MCF 10A (cell line): ENCODE results near the gene CUBN. TPM values are rescaled to one million over a fixed set of nuclear protein-coding genes. Genes with fewer than 3 reads are reported as not detected.

Experiments used
- BruUV-seq: library from RNA; stranded (reverse); fragments of 400-500 nt; replicated peaks from 2 replicates; lab custom pipeline; 2021; lab: Mats Ljungman, UMichigan
- CTCF ChIA-PET: fragments of 300-600 bp; sonication (Branson Sonifier 250); formaldehyde crosslinking; extraction: SDS; loops from one replicate; lab custom pipeline; 2021; ENCODE audit warnings: antibody characterized with exemption, inconsistent platforms; lab: Yijun Ruan, JAX
- POLR2A ChIA-PET: fragments of 300-600, 350-650 bp; sonication (Branson Sonifier 250); formaldehyde crosslinking; extraction: SDS; loops from one replicate; lab custom pipeline; 2020; ENCODE audit warnings: antibody characterized with exemption, inconsistent platforms; lab: Yijun Ruan, JAX
- DNase-seq: peaks from one replicate; pipeline ENCODE4 v3.0.0-alpha.2; 2018; ENCODE audit not compliant: unreplicated experiment
- H3K27ac Mint-ChIP-seq: one replicate; pipeline ENCODE4 v1.8.0; 2022; ENCODE audit warnings: mild to moderate bottlenecking, low read depth, mixed read lengths; ENCODE audit not compliant: unreplicated experiment
- H3K27me3 Mint-ChIP-seq: one replicate; pipeline ENCODE4 v1.8.0; 2022; ENCODE audit warnings: mixed read lengths; ENCODE audit not compliant: insufficient read depth, unreplicated experiment
- H3K36me3 Mint-ChIP-seq: one replicate; pipeline ENCODE4 v1.8.0; 2022; ENCODE audit warnings: mild to moderate bottlenecking, moderate library complexity, mixed read lengths; ENCODE audit not compliant: insufficient read depth, unreplicated experiment
- H3K4me1 Mint-ChIP-seq: one replicate; pipeline ENCODE4 v1.8.0; 2022; ENCODE audit warnings: mixed read lengths; ENCODE audit not compliant: insufficient read depth, unreplicated experiment
- H3K4me3 Mint-ChIP-seq: one replicate; pipeline ENCODE4 v1.8.0; 2022; ENCODE audit warnings: mild to moderate bottlenecking, moderate library complexity, mixed read lengths; ENCODE audit not compliant: unreplicated experiment
- H3K9me3 Mint-ChIP-seq: one replicate; pipeline ENCODE4 v1.8.0; 2022; ENCODE audit warnings: mixed read lengths; ENCODE audit not compliant: unreplicated experiment
- CTCF ChIP-seq: fragments of 200-600 bp; IDR thresholded peaks from one replicate; pipeline ENCODE4 v1.8.0; 2022; ENCODE audit warnings: antibody characterized with exemption, mild to moderate bottlenecking; ENCODE audit not compliant: unreplicated experiment
- intact Hi-C: fragments of 100-400 bp; cut with micrococcal nuclease; formaldehyde crosslinking; loops from 2 replicates; pipeline ENCODE4 v1.14.1; 2022
- total RNA-seq: library from RNA; stranded (reverse); gene quantifications from 2 replicates; pipeline ENCODE4 v1.2.3, GENCODE V29; 2022

Gene CUBN
- total RNA-seq, 1 experiment from 2014 or later, result 1.3 TPM

DNA sequence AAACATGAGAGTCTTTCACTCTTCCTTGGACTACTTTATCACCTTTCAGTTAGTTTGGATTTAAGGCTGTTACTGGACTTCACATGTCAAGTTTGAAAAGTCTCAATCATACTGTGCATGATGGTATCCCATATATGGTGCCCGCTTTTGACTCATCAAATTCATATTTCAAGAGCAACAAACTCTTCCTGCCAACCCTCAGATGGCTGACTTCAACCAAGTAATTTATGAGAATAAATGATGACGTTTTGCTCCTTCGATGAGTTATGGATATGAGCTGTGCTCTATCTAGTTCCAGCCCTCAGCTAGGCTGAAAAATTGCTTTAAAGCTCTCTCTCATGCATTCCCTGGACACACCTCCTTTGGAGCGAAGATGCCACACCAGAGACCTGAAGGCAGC is 202.1 kb downstream of the CUBN start:
- BruUV-seq, result no TSS peak
- CTCF ChIA-PET, result no interaction called here

DNA sequence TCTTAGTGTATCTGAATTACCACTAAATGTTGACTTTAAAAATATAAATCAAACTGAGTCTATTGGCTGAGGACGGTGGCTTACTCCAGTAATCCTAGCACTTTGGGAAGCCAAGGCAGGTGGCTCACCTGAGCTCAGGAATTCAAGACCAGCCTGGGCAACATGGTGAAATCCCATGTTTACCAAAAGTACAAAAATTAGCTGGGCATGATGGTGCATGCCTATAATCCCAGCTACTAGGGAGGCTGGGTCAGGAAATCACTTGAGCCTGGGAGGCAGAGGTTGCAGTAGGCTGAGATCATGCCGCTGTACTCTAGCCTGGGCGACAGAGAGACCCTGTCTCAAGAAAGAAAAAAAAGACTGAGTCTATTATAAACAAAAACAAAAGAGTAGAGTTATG is 205.9 kb downstream of the CUBN start:
- Mint-ChIP-seq H3K9me3 (peaks cover 9% of the 10 kb centered on the region), H3K27me3 (no peaks in the 10 kb centered on the region), H3K4me1 (no peaks in the 10 kb centered on the region), H3K27ac (no peak overlapping the region), H3K36me3 (no peaks in the 10 kb centered on the region), H3K4me3 (no peak overlapping the region)
- CTCF ChIA-PET, result interaction anchor here (0.6 to 1.2 kb wide), 3 partner anchors 12 to 178 kb away, joined by 3 to 4 read pairs (median 4); no protein-coding TSS in a partner anchor
- no TSS peak for BruUV-seq
- TF ChIP-seq CTCF, result no peak
- POLR2A ChIA-PET, result interaction anchor here (1.1 kb wide), 1 partner anchor 37 kb away, joined by 3 read pairs; no protein-coding TSS in a partner anchor
- intact Hi-C loops, result no loop called here
- DNase-seq, result no peak

More for the DNA sequence above, 202.1 kb downstream of the CUBN start:
- Mint-ChIP-seq H3K27me3 (no peaks in the 10 kb centered on the region), H3K4me3 (no peak overlapping the region), H3K36me3 (no peaks in the 10 kb centered on the region), H3K9me3 (peaks cover 9% of the 10 kb centered on the region), H3K4me1 (no peaks in the 10 kb centered on the region), H3K27ac (no peak overlapping the region)
- TF ChIP-seq CTCF, result no peak
- no peak for DNase-seq
- POLR2A ChIA-PET, result no interaction called here
- intact Hi-C loops, result no loop called here

DNA sequence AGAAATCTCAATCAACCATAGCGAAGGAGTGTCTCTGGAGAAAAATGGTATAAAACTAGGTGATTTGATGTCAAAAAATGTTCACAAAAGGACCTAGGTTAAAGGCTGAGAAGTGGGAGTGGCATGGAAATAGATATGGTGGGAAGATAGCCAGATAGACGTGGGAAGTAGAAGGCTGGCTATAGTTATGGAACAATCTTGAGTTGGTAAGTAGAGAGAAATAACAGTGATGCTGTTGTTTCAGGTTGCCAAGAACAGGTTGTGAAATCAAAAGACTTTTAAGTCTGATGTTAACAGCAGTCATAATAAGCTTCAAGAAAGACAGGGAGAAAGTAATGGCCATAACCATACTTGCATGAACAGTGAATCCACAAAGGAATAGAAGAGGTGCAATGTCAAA is 206.3 kb downstream of the CUBN start:
- Mint-ChIP-seq H3K27me3 (no peaks in the 10 kb centered on the region), H3K9me3 (peaks cover 9% of the 10 kb centered on the region), H3K4me3 (no peak overlapping the region), H3K36me3 (no peaks in the 10 kb centered on the region), H3K4me1 (no peaks in the 10 kb centered on the region), H3K27ac (no peak overlapping the region)
- intact Hi-C loops, result no loop called here
- CTCF ChIA-PET, result interaction anchor here (0.7 to 1.2 kb wide), 2 partner anchors 13 to 107 kb away, joined by 3 to 4 read pairs; no protein-coding TSS in a partner anchor
- POLR2A ChIA-PET, result interaction anchor here (1.1 kb wide), 1 partner anchor 37 kb away, joined by 3 read pairs; no protein-coding TSS in a partner anchor
- no peak for DNase-seq
- no peak for TF ChIP-seq CTCF
- no TSS peak for BruUV-seq

DNA sequence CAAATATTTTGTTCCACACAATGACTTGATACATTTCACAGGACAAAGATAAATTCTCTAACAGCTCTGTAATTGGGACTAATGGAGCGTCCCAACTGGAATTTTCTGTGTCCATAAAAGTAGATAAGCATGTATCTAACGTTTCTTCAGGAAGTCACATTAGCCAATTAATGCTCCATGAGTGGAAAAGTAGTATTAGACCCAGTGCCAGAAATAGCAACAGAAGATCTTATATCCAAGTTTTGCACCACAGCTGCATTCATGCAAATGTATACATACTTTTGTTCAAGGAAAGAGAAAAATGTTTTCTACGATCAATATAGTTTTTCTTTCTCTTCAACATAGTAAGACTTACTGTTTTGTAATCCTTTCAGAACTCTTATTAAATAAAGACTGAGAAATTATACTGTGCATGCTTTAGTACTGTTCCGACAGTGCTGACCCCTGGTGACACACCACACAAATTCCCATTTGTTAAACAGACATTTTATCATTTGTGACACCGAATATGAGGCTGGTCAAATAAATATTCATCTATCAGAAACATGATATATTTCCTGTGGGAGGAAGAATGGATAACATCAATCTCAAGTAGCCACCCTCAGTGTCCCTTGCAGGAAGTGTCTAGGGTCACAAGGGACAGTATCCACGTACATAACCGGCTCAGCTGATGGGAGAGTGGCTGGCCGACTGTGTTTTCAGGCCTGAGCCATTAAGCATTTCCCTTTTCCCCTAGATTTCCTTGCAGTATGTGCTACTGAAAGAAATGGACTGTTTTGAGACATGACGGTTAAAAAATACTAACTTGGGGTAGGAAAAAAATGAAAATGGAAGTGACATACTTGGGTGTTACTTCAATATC is 210.3 kb downstream of the CUBN start:
- no peak overlapping the region for H3K27ac Mint-ChIP-seq
- ChIA-PET POLR2A (interaction anchor here (0.7 kb wide), 1 partner anchor 293 kb away, joined by 3 read pairs; no protein-coding TSS in a partner anchor), CTCF (no interaction called here)
- no peaks in the 10 kb centered on the region for H3K36me3 Mint-ChIP-seq
- intact Hi-C loops, result no loop called here
- BruUV-seq, result no TSS peak
- TF ChIP-seq CTCF, result no peak
- H3K4me3 Mint-ChIP-seq, result no peak overlapping the region
- no peak for DNase-seq
- H3K9me3 Mint-ChIP-seq, result no peaks in the 10 kb centered on the region
- H3K4me1 Mint-ChIP-seq, result no peaks in the 10 kb centered on the region
- no peaks in the 10 kb centered on the region for H3K27me3 Mint-ChIP-seq
